LNCAP (cell line): ENCODE measurements around the gene HNRNPA2B1.

Experiments
- CTCF ChIP-seq: fragments of 450-650 bp; IDR thresholded peaks from 2 replicates; pipeline ENCODE4 v1.5.1; 2017; ENCODE audit warnings: mild to moderate bottlenecking

The HNRNPA2B1 gene

GRCh38 chr7:26201247-26202018 is 887 bp upstream of the HNRNPA2B1 start, which contains the start of gene CBX3:
CBX3 (plus strand) TSS chr7:26201745; CDS start chr7:26202999, 1,254 bp downstream.
- TF ChIP-seq CTCF, result no peak

DNA sequence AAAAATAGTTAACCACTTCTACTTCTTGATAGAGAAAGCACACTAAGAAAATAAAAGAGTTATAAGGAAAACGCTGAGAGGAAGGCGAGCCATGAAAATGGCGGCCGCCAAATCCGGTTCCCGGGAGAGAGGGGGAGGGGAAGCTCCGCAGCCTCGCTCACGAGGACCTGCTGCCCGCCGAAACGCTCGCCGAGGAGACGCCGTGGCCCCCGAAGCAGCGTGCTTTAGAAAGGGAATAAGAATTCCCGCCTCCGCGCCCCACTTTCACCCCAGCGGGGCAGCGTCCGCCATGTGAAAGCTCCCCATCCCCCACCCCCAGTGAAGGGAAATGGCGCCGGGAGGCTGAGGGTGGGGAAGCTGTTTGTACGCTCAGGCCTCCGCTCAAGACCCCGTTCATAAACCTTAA is 505 bp downstream of the HNRNPA2B1 start:
- TF ChIP-seq CTCF, result no peak

GRCh38 chr7:26199301-26200037 is 1.1 kb downstream of the HNRNPA2B1 start:
- no peak for TF ChIP-seq CTCF

- no peak for TF ChIP-seq CTCF
Measured at GRCh38 chr7:26198781-26199169, 1.8 kb downstream of the HNRNPA2B1 start.

DNA sequence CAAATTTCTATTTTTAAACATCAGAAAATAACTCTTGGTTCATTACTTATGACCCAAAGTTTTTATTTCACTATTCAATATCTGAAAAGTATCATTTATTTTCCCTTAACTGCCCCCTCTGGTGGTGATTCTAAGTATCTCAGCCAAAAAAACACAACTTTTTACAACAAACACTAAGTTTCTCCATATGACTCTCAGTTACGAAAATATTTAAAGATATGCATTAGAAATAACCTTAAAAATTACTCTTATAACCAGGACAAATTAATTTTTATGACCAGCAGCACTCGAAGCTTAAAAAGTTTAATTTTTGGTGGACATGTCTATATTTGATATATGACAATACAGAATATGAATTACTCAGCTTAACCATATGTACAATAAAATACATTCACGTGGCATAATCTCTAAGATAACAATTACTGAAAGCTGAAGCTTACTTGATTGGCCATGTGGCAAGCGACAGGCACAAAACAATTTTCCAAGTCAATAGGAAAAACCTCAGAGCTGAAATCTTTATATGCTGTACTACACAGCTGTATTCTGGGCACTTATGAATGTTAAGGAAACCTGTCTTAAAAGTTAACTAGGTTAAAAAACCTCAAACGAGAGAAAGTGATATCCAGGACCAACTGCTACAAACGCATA is 2.3 kb downstream of the HNRNPA2B1 start:
- peak; percentile 75 for TF ChIP-seq CTCF

GRCh38 chr7:26197153-26198115 is 3.1 kb downstream of the HNRNPA2B1 start:
- TF ChIP-seq CTCF, result no peak
